NCI-H526 (cell line): Measurements from ENCODE around the gene RFNG.

Experiments used
- DNase-seq, 2 experiments: peaks; one replicate each; lab custom pipeline; 2025; lab: John Stamatoyannopoulos, UW

RFNG gene

GRCh38 chr17:81999976-82000802 lies 51.4 kb downstream of the RFNG start:
- no peak for DNase-seq

DNA sequence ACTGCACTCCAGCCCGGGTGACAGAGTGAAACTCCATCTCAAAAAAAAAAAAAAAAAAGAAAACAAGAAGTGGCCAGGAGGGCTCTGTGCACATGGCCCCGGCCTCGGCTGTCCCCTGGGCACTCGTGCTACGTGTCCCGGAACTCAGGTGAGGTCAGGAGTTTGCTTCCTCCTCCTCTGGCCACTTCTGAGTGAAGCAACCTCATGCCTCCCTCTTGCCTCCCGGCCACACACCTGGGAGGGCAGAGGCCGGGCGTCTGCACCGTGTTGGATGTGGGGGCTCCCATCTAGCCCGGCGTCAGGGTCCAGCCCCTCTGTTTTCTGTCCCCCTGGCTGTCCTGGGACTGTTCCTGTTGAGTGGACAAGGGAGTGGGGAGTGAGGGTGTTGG lies 52.0 kb downstream of the RFNG start:
- DNase-seq = no peak

GRCh38 chr17:81998691-81999438 lies 52.7 kb downstream of the RFNG start:
- DNase-seq = no peak

GRCh38 chr17:81998212-81998611 lies 53.4 kb downstream of the RFNG start:
- DNase-seq = no peak
